A204.1 (cell line): ENCODE measurements around the gene SERPINB11.
"Not testable (repeated sequence)": the region's sequence is repeated elsewhere in the genome, so short reads cannot be mapped to it uniquely, and the experiment has no call there.

ENCODE experiments used
- FAIRE-seq: peaks from 2 replicates; lab custom pipeline; 2012; peaks lifted over from hg19 to GRCh38; lab: Jason Lieb, UNC

Gene SERPINB11

DNA sequence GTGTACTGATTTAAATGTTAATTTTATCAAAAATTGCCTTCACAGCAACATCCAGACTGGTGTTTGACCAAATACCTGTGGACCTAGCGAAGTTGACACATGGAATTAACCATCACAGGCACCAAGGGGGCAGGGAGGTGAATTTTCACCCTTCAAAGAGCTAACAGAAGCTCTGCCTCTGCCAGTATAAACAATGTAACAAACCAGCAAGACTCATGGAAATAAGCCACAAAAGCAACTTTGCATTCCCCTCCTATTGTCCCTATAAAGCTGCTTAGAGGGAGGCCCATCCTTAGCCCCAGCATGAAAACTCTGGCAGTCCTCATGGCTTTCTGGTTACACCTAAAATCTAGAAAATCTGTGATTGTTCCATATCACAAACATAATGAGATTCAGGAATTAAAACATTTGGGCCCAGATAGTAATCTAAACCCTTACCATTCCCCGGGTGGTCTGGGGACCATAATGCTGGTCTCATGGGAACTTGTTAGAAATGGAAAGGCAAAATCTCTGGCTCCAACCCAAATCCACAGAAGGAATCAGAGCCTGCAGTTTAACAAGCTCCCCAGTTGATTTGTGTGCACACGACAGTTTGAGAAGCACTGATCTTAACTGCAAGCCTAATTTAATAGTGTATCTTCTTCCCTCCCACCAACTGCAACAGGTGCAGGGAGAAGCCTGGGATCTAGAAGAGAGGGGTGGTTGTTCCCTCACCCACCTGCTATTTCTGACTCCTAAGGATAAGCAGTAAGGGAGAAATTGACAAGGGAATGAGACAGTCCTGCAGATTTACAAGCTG, 23.1 kb downstream of the SERPINB11 start:
- FAIRE-seq: no peak

DNA sequence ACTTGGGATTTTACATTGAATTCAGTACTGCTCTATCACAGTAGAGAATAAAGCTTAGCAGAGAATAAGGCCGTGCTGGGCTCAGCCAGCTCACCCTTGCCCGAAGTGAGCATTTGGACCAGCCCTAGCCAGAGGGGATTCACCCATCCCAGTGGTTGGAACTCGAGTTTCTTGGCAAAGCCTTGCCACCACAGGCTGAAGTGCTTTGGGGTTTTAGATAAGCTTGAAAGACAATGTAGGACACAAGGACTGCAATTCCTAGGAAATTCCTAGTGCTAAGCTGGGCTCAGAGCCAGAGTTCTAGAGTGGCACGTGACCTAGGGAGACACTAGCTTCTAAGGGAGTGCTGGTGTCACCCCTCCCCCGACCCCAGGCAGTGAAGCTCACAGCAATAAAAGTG, 28.0 kb downstream of the SERPINB11 start:
- FAIRE-seq: no peak

- FAIRE-seq: no peak
Observed at GRCh38 chr18:63731215-63731614, 28.5 kb downstream of the SERPINB11 start.

DNA sequence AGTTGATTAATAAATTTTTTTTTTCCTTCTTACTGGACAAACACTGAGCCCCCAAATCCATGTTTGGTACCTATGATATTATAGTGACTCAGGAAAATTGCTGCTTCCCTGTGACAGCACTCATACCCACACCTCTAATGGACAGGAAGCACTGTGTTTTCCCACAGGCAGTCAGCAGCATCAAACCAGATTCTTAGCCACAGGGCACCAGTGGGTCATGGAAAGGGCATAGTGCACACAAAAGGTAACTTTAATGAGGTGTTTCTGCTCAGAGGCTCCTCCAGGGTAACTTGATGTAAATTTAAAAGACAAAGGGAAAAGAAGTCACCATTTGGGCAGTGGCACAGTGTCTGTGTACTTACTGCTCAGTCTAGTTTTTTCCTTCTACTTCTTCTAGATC, 34.1 kb downstream of the SERPINB11 start:
- no peak for FAIRE-seq

- FAIRE-seq: peak; percentile 11
Observed at GRCh38 chr18:63741769-63742168, 39.0 kb downstream of the SERPINB11 start.

DNA sequence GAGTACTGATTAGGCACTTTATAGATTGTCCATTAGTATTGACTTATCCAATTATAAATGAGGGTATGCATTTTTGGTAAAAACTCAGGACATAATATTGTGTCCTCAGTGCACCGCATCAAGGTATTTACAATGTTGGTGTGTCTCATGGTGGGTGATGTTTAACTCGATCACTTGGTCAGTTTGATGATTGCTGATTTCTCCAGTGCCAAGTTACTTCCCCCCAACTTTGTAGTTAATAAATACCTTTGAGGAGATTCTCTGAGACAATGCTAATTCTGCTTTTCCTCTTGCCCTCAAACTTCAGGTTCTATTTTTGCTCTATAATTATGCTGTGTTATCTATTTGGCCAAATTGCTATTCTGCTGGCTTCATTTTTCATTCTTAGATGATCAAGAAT, 44.2 kb downstream of the SERPINB11 start:
- no peak for FAIRE-seq

DNA sequence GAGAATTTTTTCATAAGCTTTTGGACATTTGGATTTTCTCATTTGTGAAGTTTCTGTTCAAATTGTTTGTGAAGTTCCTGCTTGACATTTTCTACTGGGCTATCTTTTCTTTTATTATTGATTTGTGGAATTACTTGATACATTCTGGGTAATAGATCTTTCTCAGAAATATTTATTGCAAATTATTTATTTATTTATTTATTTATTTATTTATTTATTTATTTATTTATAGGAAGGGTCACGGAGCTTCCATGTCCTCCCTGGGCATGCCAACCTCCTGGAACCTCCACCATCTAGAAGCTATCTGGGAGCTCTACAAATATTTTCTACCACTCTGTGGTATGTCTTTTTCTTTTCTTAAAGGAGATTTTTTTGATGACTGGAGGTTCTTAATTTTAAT, 46.7 kb downstream of the SERPINB11 start:
- no peak for FAIRE-seq

- no peak for FAIRE-seq
Observed at GRCh38 chr18:63752636-63753035, 49.9 kb downstream of the SERPINB11 start.

- FAIRE-seq: no peak
Observed at GRCh38 chr18:63753676-63754075, 50.9 kb downstream of the SERPINB11 start.

DNA sequence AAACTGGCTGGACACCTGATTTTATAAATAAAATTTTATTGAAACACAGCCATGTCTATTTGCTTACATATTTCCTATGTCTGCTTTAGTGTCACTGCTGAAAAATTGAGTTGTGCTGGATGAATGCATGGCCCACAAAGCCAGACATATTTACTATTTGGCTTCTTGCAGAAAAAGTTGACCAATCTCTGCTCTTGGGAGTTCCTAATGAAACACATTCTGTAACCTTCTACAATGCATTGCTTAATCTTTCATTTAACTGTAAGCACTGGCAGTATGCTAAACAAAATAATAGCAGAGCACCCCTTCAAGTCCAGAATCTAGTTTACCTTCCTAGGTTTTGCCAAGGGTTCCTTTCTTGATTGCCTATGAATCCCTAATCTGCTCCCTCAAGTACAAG, 54.8 kb downstream of the SERPINB11 start:
- FAIRE-seq: no peak

DNA sequence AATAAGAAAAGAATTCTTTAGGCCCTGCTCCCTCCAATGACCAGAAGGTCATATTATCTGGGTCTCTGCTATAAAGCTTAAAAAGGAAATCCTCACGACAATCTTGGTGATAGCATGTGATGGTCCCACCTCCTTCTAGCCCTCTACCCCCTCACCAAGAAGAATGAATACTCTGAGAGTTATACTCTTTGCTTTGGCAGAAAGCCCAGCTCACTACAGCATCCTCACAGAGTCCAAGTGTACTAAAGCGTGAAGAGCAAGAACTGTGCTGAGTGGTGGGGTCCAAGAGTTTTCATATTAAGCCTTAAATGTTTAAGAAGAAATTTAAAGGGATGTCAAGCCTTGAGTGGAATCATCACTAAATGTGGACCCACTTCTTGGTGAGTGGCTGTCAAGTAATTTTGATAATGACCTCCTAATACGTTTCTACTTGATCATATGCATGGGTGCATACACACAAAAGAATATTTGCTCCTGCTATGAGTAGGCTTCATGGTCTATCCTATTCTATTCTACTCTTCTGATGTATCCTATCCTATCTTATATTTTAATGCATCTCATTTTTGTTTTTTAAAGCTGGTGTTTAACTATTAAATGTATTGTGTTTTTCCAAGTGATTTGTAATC, 56.0 kb downstream of the SERPINB11 start:
- no peak for FAIRE-seq

DNA sequence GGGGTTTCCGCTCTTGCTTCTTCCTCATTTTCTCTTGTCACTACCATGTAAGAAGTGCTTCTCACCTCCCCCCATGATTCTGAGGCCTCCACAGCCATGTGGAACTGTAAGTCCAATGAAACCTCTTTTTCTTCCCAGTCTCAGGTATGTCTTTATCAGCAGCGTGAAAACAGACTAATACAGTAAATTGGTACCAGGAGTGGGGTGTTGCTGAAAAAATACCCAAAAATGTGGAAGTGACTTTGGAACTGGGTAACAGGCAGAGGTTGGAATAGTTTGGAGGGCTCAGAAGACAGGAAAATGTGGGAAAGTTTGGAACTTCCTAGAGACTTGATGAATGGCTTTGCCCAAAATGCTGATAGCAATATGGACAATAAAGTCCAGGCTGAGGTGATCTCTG, 57.0 kb downstream of the SERPINB11 start:
- not testable (repeated sequence) for FAIRE-seq

DNA sequence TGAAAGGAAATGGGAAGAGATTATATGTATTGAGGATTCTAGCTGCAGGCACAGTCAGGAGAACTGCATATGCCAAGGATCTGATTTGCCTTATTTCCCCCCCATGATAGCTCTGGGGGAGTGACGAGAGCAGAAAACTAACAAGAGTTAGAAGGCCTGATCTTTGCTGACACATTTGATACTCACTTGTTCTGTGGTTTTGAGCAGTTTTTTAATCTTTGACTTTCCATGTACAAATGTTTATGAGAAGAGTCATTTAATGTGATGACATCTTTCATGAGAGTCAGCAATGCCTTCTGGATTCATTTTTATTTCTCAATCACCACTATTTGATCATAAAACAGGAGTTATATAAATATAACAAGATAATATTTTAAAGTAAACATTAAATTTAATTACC, 59.8 kb downstream of the SERPINB11 start:
- no peak for FAIRE-seq

- FAIRE-seq: no peak
Observed at GRCh38 chr18:63763831-63764600, 61.3 kb downstream of the SERPINB11 start.

- no peak for FAIRE-seq
Observed at GRCh38 chr18:63765837-63766236, 63.1 kb downstream of the SERPINB11 start.
